ENCODE data around the gene HEXIM2. TPM values are rescaled to one million over a fixed set of nuclear protein-coding genes. Genes with fewer than 3 reads are reported as not detected.
A peak's percentile ranks its signal among the peaks of the same experiment; 100 is the strongest.

HEXIM2 gene
- total and polyA plus RNA-seq, 11 donors: 3.4 to 7.5 (median 5.7) TPM

GRCh38 chr17:45162025-45162687, 481 bp downstream of the HEXIM2 start:
- intact Hi-C loops (cut with DNase I): loop anchor here in 1 of 10 donors (5.0 kb wide), 1 partner anchor 35 kb away; no protein-coding TSS in a partner anchor
- no peak for TF ChIP-seq CTCF (IDR thresholded peaks at IDR 0.05)
- TF ChIP-seq POLR2A (IDR thresholded peaks at IDR 0.05): no peak
- Histone ChIP-seq H3K9me3 (no peaks in the 10 kb centered on the region), H3K4me1 (peaks cover 6 to 48% (median 36%) of the 10 kb centered on the region in 12 donors), H3K27ac (peak overlapping the region; percentile 12 to 100 (median 68)), H3K36me3 (peaks cover 0 to 2% (median 0%) of the 10 kb centered on the region in 9 donors), H3K27me3 (no peaks in the 10 kb centered on the region), H3K4me3 (peak overlapping the region in 10 of 12 donors; percentile 33 to 98 (median 50))
- WGBS, 4 donors: 56 to 61% (median 58%) methylated on average over 9 of the region's 9 CpGs
- DNase-seq (peak in 1 of 5 donors; percentile 25), ATAC-seq (peak in 1 of 4 donors; percentile 2)

- H3K36me3 ChIP-seq: peaks cover 0 to 8% (median 0%) of the 10 kb centered on the region in 9 donors
- H3K4me3 ChIP-seq: no peak overlapping the region
- TF ChIP-seq POLR2A (IDR thresholded peaks at IDR 0.05) (no peak), CTCF (IDR thresholded peaks at IDR 0.05) (no peak)
- no peaks in the 10 kb centered on the region for H3K9me3 ChIP-seq
- DNase-seq: no peak
- no peak for ATAC-seq
- intact Hi-C loops (cut with DNase I): loop anchor here in 1 of 10 donors (5.0 kb wide), 1 partner anchor 32 kb away; no protein-coding TSS in a partner anchor
- no peak overlapping the region for H3K27ac ChIP-seq
- H3K4me1 ChIP-seq: peaks cover 4 to 24% (median 13%) of the 10 kb centered on the region in 12 donors
- 95 to 97% (median 96%) methylated on average over 7 of the region's 7 CpGs for WGBS, 4 donors
- no peaks in the 10 kb centered on the region for H3K27me3 ChIP-seq
These were observed 3.1 kb downstream of the HEXIM2 start for GRCh38 chr17:45164734-45165269.

- no peak for DNase-seq
- 94 to 96% (median 95%) methylated on average over 38 to 43 of the region's 43 CpGs for WGBS, 4 donors
- ATAC-seq: no peak
- intact Hi-C loops (cut with DNase I): no loop called here
- Histone ChIP-seq H3K27me3 (no peaks in the 10 kb centered on the region), H3K9me3 (no peaks in the 10 kb centered on the region), H3K4me3 (no peak overlapping the region), H3K36me3 (peaks cover 0 to 8% (median 0%) of the 10 kb centered on the region in 9 donors), H3K27ac (no peak overlapping the region), H3K4me1 (peaks cover 0 to 46% (median 28%) of the 10 kb centered on the region in 12 donors)
- TF ChIP-seq POLR2A (IDR thresholded peaks at IDR 0.05) (no peak), CTCF (IDR thresholded peaks at IDR 0.05) (no peak)
These were observed 7.5 kb downstream of the HEXIM2 start for GRCh38 chr17:45168991-45169752.

All from heart left ventricle (tissue), 16 donors.